Kidney (tissue), 14 donors: ENCODE data around the gene AGPAT3. TPM values are rescaled to one million over a fixed set of nuclear protein-coding genes. Genes with fewer than 3 reads are reported as not detected.

Source experiments
- DNase-seq, 5 donors: peaks; one replicate each; pipeline ENCODE4 v3.0.0-alpha.2; 2013 to 2020
- FAIRE-seq: peaks from 2 replicates; lab custom pipeline; 2012; peaks lifted over from hg19 to GRCh38; lab: Jason Lieb, UNC
- H3K27ac ChIP-seq, 2 donors: one replicate each; pipeline ENCODE4 v1.7.0; 2013; ENCODE audit warnings: low read depth in 2 of 2, low read length in 2 of 2, inconsistent platforms in 1 of 2
- H3K27me3 ChIP-seq: one replicate; pipeline ENCODE4 v1.7.1; 2013; ENCODE audit warnings: low read length, inconsistent platforms; ENCODE audit not compliant: control insufficient read depth, insufficient read depth
- H3K36me3 ChIP-seq, 3 donors: one replicate each; pipeline versions ENCODE4 v1.7.0 to v1.7.1; 2013; ENCODE audit warnings: low read length in 3 of 3, control low read depth in 1 of 3, inconsistent platforms in 1 of 3; ENCODE audit not compliant: insufficient read depth in 3 of 3, control insufficient read depth in 2 of 3
- H3K4me1 ChIP-seq, 3 donors: one replicate each; pipeline versions ENCODE4 v1.7.0 to v1.7.1; 2013; ENCODE audit warnings: low read length in 3 of 3, inconsistent platforms in 1 of 3, low read depth in 1 of 3; ENCODE audit not compliant: control insufficient read depth in 2 of 3, insufficient read depth in 2 of 3
- H3K4me3 ChIP-seq, 3 donors: one replicate each; pipeline versions ENCODE4 v1.7.0 to v1.8.1; 2013; ENCODE audit warnings: low read length in 3 of 3, control low read depth in 1 of 3, inconsistent platforms in 1 of 3
- H3K9ac ChIP-seq, 3 donors: one replicate each; pipeline versions ENCODE4 v1.7.0 to v1.7.1; 2013; ENCODE audit warnings: low read length in 3 of 3, control low read depth in 1 of 3, inconsistent platforms in 1 of 3
- H3K9me3 ChIP-seq, 3 donors: one replicate each; pipeline versions ENCODE4 v1.7.0 to v1.7.1; 2013; ENCODE audit warnings: low read length in 3 of 3, control low read depth in 1 of 3, inconsistent platforms in 1 of 3; ENCODE audit not compliant: control insufficient read depth in 2 of 3, insufficient read depth in 1 of 3
- CTCF ChIP-seq: IDR thresholded peaks from 3 replicates; pipeline ENCODE4 v1.5.1; 2012; ENCODE audit warnings: mild to moderate bottlenecking, moderate library complexity, borderline replicate concordance; ENCODE audit not compliant: insufficient read depth; ENCODE audit errors: extremely low read depth
- intact Hi-C: fragments of 100-400 bp; cut with DNase I; formaldehyde crosslinking; loops from one replicate; pipeline ENCODE4 v1.11.1; 2022
- polyA plus RNA-seq: library from polyadenylated mRNA; stranded (reverse); fragments of 350-450 nt; fragmentation: Illumina TruSeq; extraction: RNeasy Lipid Tissue Mini Kit (QIAGEN cat#74804); gene quantifications from one replicate; pipeline ENCODE4 v1.2.3, GENCODE V29; 2014; ENCODE audit warnings: low read depth, low replicate concordance; ENCODE audit not compliant: insufficient read depth
- total RNA-seq: library from RNA; stranded (reverse); fragmentation: NEBNext Ultra II Directional; extraction: Animal tissue kit (Norgen Biotek cat#: 25700); gene quantifications from one replicate; pipeline ENCODE4 v1.2.1, GENCODE V29; 2021
- donor health status: control.
- donor health status: control.
- donor health status: control.
- donor health status: control.
- donor health status: control.
- donor health status: DM: yes; HTN: yes; CAD: no.
- donor health status: Normal renal cell carcinoma (clear cell type).

The AGPAT3 gene
- total and polyA plus RNA-seq, 2 donors from 2014 or later, result 40.3 to 86.2 TPM

GRCh38 chr21:43931489-43931888, 66.5 kb downstream of the AGPAT3 start:
- H3K36me3 ChIP-seq, result peaks cover 0 to 3% (median 2%) of the 10 kb centered on the region in 3 donors
- H3K27ac ChIP-seq, result no peak overlapping the region
- H3K4me3 ChIP-seq, result no peak overlapping the region
- intact Hi-C loops, result no loop called here
- peaks cover 0 to 33% (median 22%) of the 10 kb centered on the region in 3 donors for H3K4me1 ChIP-seq
- no peak for TF ChIP-seq CTCF
- DNase-seq (no peak), FAIRE-seq (no peak)
- no peaks in the 10 kb centered on the region for H3K9me3 ChIP-seq
- H3K27me3 ChIP-seq, result no peaks in the 10 kb centered on the region
- no peak overlapping the region for H3K9ac ChIP-seq

DNA sequence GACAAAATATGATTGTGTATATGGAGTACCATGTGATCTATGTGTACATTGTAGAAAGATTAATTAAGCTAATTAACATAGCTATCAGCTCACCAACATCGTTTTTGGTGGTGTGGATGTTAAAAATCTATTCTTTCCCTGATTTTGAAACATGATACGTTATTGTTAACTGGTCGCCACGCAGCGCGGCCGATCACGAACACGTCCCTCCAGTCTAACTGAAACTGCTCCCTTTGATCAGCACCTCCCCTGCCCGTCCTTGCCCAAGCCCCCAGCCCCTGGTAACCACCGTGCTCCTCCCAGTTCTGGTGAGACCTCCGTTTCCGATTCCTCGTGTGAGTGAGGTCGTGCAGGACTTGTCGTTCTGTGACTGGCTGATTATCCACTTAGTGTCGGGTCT, 67.0 kb downstream of the AGPAT3 start:
- FAIRE-seq (no peak), DNase-seq (no peak)
- no peak overlapping the region for H3K9ac ChIP-seq
- H3K36me3 ChIP-seq, result peaks cover 0 to 3% (median 2%) of the 10 kb centered on the region in 3 donors
- H3K9me3 ChIP-seq, result no peaks in the 10 kb centered on the region
- H3K27ac ChIP-seq, result no peak overlapping the region
- peaks cover 0 to 33% (median 24%) of the 10 kb centered on the region in 3 donors for H3K4me1 ChIP-seq
- H3K4me3 ChIP-seq, result no peak overlapping the region
- no peak for TF ChIP-seq CTCF
- H3K27me3 ChIP-seq, result no peaks in the 10 kb centered on the region
- intact Hi-C loops, result no loop called here

GRCh38 chr21:43933199-43933598, 68.2 kb downstream of the AGPAT3 start:
- FAIRE-seq, result no peak
- no peak for DNase-seq
- Histone ChIP-seq H3K27ac (no peak overlapping the region), H3K9ac (no peak overlapping the region), H3K36me3 (peaks cover 0 to 3% (median 2%) of the 10 kb centered on the region in 3 donors), H3K4me3 (no peak overlapping the region), H3K9me3 (no peaks in the 10 kb centered on the region), H3K4me1 (peaks cover 0 to 30% (median 25%) of the 10 kb centered on the region in 3 donors), H3K27me3 (no peaks in the 10 kb centered on the region)
- intact Hi-C loops, result no loop called here
- no peak for TF ChIP-seq CTCF

GRCh38 chr21:43933680-43934079, 68.7 kb downstream of the AGPAT3 start:
- no peak for TF ChIP-seq CTCF

More at GRCh38 chr21:43933680-43934079, 68.7 kb downstream of the AGPAT3 start:
- Histone ChIP-seq H3K27ac (no peak overlapping the region), H3K36me3 (peaks cover 0 to 3% (median 2%) of the 10 kb centered on the region in 3 donors), H3K9ac (no peak overlapping the region), H3K4me3 (no peak overlapping the region), H3K9me3 (no peaks in the 10 kb centered on the region), H3K27me3 (no peaks in the 10 kb centered on the region), H3K4me1 (peaks cover 0 to 28% (median 21%) of the 10 kb centered on the region in 3 donors)
- DNase-seq (peak in 1 of 5 donors; percentile 56), FAIRE-seq (no peak)
- intact Hi-C loops, result no loop called here
